ENCODE measurements around the gene GRK2.

DNA sequence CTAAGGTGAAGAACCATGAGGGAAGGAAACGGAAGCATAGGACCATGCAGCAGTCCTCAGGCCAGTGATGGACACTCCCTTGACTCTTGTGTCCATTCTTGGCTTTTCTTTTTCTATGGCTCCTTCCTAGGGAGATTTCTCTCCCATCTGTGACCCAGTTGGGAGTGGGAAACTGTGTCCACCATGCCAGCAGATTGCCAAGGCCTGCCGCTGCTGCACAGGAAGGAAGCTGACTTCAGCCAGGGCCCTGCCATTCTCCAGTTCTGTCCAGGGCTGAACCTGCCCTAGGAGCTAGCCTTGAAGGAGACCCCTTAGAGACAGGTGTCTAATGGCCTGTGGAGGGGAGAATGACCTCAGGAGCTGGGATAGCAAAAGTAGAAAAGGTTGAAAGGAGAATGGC is 54.4 kb downstream of the GRK2 start:
- TF ChIP-seq, protein P1, sequence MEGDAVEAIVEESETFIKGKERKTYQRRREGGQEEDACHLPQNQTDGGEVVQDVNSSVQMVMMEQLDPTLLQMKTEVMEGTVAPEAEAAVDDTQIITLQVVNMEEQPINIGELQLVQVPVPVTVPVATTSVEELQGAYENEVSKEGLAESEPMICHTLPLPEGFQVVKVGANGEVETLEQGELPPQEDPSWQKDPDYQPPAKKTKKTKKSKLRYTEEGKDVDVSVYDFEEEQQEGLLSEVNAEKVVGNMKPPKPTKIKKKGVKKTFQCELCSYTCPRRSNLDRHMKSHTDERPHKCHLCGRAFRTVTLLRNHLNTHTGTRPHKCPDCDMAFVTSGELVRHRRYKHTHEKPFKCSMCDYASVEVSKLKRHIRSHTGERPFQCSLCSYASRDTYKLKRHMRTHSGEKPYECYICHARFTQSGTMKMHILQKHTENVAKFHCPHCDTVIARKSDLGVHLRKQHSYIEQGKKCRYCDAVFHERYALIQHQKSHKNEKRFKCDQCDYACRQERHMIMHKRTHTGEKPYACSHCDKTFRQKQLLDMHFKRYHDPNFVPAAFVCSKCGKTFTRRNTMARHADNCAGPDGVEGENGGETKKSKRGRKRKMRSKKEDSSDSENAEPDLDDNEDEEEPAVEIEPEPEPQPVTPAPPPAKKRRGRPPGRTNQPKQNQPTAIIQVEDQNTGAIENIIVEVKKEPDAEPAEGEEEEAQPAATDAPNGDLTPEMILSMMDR (IDR thresholded peaks at IDR 0.05), result no peak
- no peak for TF ChIP-seq POLR2A (IDR thresholded peaks at IDR 0.05)
- no peak for TF ChIP-seq POLR2AphosphoS5 (IDR thresholded peaks at IDR 0.05)
- TF ChIP-seq EP300 (IDR thresholded peaks at IDR 0.05), result no peak
